Fibroblast of the aortic adventitia (primary cell): ENCODE results near the gene CD68. TPM values are rescaled to one million over a fixed set of nuclear protein-coding genes. Genes with fewer than 3 reads are reported as not detected.

ENCODE experiments used
- DNase-seq: peaks from one replicate; pipeline ENCODE4 v3.0.0-alpha.2; 2010; ENCODE audit warnings: low read depth
- H3K4me3 ChIP-seq: 2 replicates; pipeline ENCODE4 v1.5.1; 2011; ENCODE audit warnings: low read depth, mild to moderate bottlenecking, control low read depth, low read length, moderate library complexity
- CTCF ChIP-seq: IDR thresholded peaks from 2 replicates; pipeline ENCODE4 v1.5.1; 2011; ENCODE audit warnings: mild to moderate bottlenecking, low read length, control low read depth, inconsistent platforms; ENCODE audit not compliant: insufficient read depth
- total RNA-seq: library from RNA; depleted of rRNA; stranded (reverse); fragments of >200 nt; gene quantifications from 2 replicates; pipeline ENCODE4 v1.2.3, GENCODE V29; 2012; ENCODE audit warnings: low replicate concordance

The CD68 gene
- total RNA-seq, 1 donor, result 71.7 TPM

DNA sequence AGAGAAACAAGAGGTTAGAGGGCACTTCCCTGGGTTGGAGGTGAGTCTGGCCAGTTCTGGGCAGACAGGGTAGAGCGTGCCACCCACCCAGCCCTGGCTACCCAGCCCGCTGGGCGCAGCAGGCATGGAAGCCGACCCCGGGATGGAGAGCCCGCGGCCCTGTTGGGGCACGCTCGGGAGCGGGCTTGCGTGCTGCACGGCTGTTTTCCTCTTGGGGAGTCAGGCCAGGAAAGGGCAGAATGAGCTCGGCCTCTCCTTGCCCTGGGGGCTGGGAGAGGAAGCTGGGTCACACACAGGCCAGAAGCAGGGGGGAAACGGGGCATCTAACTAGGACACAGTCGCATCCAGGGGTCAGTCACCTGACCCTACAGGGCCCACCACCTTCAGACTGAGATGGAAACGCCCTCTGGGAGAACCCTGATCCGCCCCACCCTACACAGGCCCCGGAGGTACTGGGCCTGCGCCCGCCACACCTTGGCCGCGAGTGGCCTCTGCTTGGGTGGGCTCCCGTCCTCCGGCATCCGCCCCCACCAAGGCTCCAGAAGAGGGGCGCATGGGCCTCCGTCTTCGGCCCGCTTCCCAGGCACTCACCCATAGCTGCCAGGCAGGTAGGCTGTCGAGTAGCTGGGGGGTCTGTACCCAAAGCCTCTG, 9.2 kb downstream of the CD68 start:
- no peak for DNase-seq
- TF ChIP-seq CTCF, result no peak
- H3K4me3 ChIP-seq, result peak overlapping the region; percentile 38

GRCh38 chr17:7589204-7589868, 9.9 kb downstream of the CD68 start:
- H3K4me3 ChIP-seq, result peak overlapping the region; percentile 38
- TF ChIP-seq CTCF, result peak; percentile 88
- peak; percentile 88 for DNase-seq

- DNase-seq, result no peak
- no peak for TF ChIP-seq CTCF
- H3K4me3 ChIP-seq, result peak within 1 kb of the TSS; percentile 38
These were observed 10.7 kb downstream of the CD68 start, which contains the start of gene SOX15 for GRCh38 chr17:7589891-7590691. Gene SOX15 (minus strand): TSS chr17:7590094. CDS start chr17:7589676, 418 bp downstream.

DNA sequence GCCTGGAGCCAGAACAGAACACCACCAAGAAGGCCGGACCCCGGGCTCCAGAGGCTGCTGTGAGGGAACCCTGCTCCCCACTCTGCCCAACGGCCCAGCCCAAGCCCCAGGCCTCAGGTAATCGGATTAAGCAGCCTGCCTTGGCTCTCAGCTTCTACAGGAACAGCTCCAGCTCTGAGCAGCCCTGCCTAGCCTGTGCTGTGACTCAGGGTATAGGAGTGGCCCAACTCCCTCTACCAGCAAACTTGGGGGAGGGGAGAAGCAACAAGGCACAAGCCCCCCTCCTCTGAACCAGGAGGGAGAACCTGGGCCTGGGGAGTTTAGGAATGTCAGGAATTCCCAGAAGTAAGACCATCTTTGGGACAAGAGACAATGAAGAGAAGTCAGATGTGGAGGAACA, 11.3 kb downstream of the CD68 start:
- DNase-seq, result peak; percentile 57
- no peak overlapping the region for H3K4me3 ChIP-seq
- no peak for TF ChIP-seq CTCF

DNA sequence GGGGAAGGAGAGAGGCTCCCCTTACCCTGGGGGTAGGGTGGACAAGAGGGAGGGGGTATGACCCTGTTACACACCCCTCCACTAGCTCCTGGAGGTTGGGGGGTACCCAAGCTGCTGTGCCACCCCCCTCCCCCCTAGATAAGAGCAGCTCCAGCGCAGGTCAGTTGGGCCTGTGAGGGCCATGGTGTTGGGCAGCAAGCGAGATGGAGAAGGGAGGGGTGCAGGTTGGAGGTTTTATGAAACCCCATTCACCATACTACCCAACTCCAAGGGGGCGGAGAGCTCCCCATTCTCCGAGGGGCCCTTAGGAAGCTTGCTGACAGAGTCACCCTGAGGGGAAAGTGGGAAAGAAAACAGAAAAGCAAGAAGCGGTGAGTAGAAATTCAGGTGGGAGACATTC, 12.2 kb downstream of the CD68 start:
- no peak for DNase-seq
- H3K4me3 ChIP-seq, result no peak overlapping the region
- no peak for TF ChIP-seq CTCF

DNA sequence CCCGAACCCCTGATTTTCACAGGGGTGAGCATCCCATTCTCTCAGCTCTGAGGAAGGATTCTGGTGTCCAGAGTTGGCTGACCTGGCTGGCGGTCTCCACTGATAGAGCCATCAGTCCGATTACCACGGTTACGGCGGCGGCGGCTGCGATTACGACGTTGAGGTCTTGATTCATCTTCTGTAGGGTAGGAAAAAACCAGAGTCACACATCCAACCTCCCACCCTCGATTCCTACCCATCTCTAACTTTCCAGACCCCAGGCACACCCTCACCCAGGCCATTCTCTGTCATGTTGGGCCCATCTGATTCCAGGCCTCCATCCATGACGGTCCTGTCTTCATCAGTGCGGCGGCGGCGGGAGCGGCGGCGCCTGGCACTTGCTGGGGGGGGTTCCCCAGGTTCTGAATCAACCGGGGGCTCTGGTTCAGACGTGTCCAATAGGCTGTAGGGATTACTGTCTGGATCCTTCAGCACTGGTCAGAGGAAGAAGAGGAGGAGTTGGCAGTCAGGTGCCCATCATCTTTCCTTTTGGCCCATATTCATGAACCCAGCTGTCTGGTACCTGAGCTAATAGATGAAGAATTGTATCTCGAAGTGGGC, 13.1 kb downstream of the CD68 start:
- TF ChIP-seq CTCF, result no peak
- no peak overlapping the region for H3K4me3 ChIP-seq
- DNase-seq, result no peak
